Measurements from ENCODE around the gene LOXL1.

DNA sequence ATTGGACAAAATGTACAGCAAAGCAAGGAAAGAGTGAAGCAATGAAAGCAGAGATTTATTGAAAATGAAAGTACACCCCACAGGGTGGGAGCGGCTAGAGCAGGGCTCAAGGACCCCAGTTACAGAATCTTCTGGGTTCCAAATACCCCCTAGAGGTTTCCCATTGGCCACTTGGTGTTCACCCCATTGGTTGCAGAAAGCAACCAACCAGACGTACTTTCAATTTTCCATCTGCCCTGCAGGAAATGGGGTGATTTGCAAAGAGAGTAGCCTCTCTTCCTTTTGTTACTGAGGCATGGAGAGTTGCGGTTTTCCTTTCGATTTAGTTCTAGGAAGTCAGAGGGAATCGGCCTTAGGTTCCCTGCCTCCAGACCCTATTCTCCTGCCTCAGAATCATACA lies 70.7 kb downstream of the LOXL1 start:
- TF ChIP-seq, protein P1, sequence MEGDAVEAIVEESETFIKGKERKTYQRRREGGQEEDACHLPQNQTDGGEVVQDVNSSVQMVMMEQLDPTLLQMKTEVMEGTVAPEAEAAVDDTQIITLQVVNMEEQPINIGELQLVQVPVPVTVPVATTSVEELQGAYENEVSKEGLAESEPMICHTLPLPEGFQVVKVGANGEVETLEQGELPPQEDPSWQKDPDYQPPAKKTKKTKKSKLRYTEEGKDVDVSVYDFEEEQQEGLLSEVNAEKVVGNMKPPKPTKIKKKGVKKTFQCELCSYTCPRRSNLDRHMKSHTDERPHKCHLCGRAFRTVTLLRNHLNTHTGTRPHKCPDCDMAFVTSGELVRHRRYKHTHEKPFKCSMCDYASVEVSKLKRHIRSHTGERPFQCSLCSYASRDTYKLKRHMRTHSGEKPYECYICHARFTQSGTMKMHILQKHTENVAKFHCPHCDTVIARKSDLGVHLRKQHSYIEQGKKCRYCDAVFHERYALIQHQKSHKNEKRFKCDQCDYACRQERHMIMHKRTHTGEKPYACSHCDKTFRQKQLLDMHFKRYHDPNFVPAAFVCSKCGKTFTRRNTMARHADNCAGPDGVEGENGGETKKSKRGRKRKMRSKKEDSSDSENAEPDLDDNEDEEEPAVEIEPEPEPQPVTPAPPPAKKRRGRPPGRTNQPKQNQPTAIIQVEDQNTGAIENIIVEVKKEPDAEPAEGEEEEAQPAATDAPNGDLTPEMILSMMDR (IDR thresholded peaks at IDR 0.05), result peak in 3 of 6 experiments; percentile 19 to 30 (median 20)
- TF ChIP-seq POLR2A (IDR thresholded peaks at IDR 0.05), result no peak

Data from Peyer's patch (tissue), 4 donors.